HCT116 (cell line): ENCODE results near the gene MIEF2. TPM values are rescaled to one million over a fixed set of nuclear protein-coding genes. Genes with fewer than 3 reads are reported as not detected.

ENCODE experiments used
- ATAC-seq: fragments of 200-7000 bp; cut with Tn5 transposase; 2 replicates; pipeline ENCODE4 v1.9.1; 2020; ENCODE audit warnings: mild to moderate bottlenecking, moderate library complexity
- BruUV-seq: library from RNA; stranded (reverse); fragments of 400-500 nt; replicated peaks from 2 replicates; lab custom pipeline; 2021; lab: Mats Ljungman, UMichigan
- CTCF ChIA-PET: fragments of 300-600 bp; sonication (Branson Sonifier 250); formaldehyde crosslinking; loops from one replicate; lab custom pipeline; 2021; ENCODE audit warnings: antibody characterized with exemption; lab: Charles Lee
- POLR2A ChIA-PET: fragments of 300-600, 350-600 bp; sonication (Branson Sonifier 250); formaldehyde crosslinking; loops from one replicate; lab custom pipeline; 2021; ENCODE audit warnings: antibody characterized with exemption; lab: Charles Lee
- RAD21 ChIA-PET, 2 experiments: fragments of 300-600 bp; sonication (Branson Sonifier 250); formaldehyde crosslinking; loops; one replicate each; lab custom pipeline; 2023; ENCODE audit warnings: low total read pairs in 2 of 2; ENCODE audit not compliant: uncharacterized antibody in 2 of 2, unreplicated experiment in 2 of 2, low non-redundant PET in 1 of 2; lab: Charles Lee
- DNase-seq: peaks from one replicate; pipeline ENCODE4 v3.0.0-alpha.2; 2010; ENCODE audit warnings: low read depth, low spot score
- H2AFZ ChIP-seq: fragments of 200-600 bp; shearing (Covaris generic), sonication (generic); 2 replicates; pipeline ENCODE4 v1.6.1; 2017; ENCODE audit warnings: low read depth, mixed run types, mixed read lengths, antibody characterized with exemption, low read length; ENCODE audit not compliant: poor library complexity, severe bottlenecking
- H3K27ac ChIP-seq: 2 replicates; pipeline ENCODE4 v1.5.1; 2012; ENCODE audit warnings: low read depth, low read length
- H3K27me3 ChIP-seq: fragments of 200-600 bp; sonication (generic); 2 replicates; pipeline ENCODE4 v1.6.1; 2016; ENCODE audit warnings: mixed run types, low read length, mixed read lengths; ENCODE audit not compliant: insufficient read depth
- H3K36me3 ChIP-seq, 2 experiments: fragments of 200-500 bp in 1 of 2; fragments of 200-600 bp in 1 of 2; sonication (Bioruptor generic) in 1 of 2; sonication (generic) in 1 of 2; 2 replicates each; pipeline versions ENCODE4 v1.5.1 to v1.6.1; 2014 to 2016; ENCODE audit warnings: low read length in 2 of 2, inconsistent platforms in 1 of 2, mixed read lengths in 1 of 2, mixed run types in 1 of 2; ENCODE audit not compliant: insufficient read depth in 2 of 2, control insufficient read depth in 1 of 2
- H3K4me1 ChIP-seq, 2 experiments: fragments of 200-600 bp in 1 of 2; sonication (generic) in 1 of 2; 2 replicates each; pipeline versions ENCODE4 v1.5.1 to v1.6.1; 2012 to 2017; ENCODE audit warnings: low read length in 2 of 2, inconsistent platforms in 1 of 2, mild to moderate bottlenecking in 1 of 2, mixed read lengths in 1 of 2, mixed run types in 1 of 2, moderate library complexity in 1 of 2; ENCODE audit not compliant: insufficient read depth in 2 of 2, control insufficient read depth in 1 of 2
- H3K4me2 ChIP-seq: fragments of 200-600 bp; sonication (generic); 2 replicates; pipeline ENCODE4 v1.6.1; 2017; ENCODE audit warnings: mixed run types, low read length, mixed read lengths
- H3K4me3 ChIP-seq, 2 experiments: fragments of 200-600 bp in 1 of 2; sonication (generic) in 1 of 2; replicated peaks in 1 of 2; 2 replicates each; pipeline ENCODE4 v1.5.1; 2011 to 2016; ENCODE audit warnings: low read length in 2 of 2, control low read depth in 1 of 2, low read depth in 1 of 2, mild to moderate bottlenecking in 1 of 2, mixed read lengths in 1 of 2, mixed run types in 1 of 2
- H3K79me2 ChIP-seq: fragments of 200-600 bp; sonication (generic); 2 replicates; pipeline ENCODE4 v1.6.1; 2017; ENCODE audit warnings: mild to moderate bottlenecking, mixed run types, low read length, moderate library complexity, mixed read lengths; ENCODE audit not compliant: insufficient read depth
- H3K9ac ChIP-seq: fragments of 200-600 bp; sonication (generic); 2 replicates; pipeline ENCODE4 v1.6.1; 2016; ENCODE audit warnings: low read length, mixed read lengths
- H3K9me2 ChIP-seq: fragments of 200-600 bp; sonication (generic), shearing (Covaris generic); 2 replicates; pipeline ENCODE4 v1.6.1; 2017; ENCODE audit warnings: mixed run types, mild to moderate bottlenecking, moderate library complexity; ENCODE audit not compliant: insufficient read depth
- H3K9me3 ChIP-seq, 2 experiments: fragments of 200-500 bp in 1 of 2; fragments of 200-600 bp in 1 of 2; sonication (Bioruptor generic) in 1 of 2; sonication (generic) in 1 of 2; 2 replicates each; pipeline ENCODE4 v1.6.1; 2014 to 2017; ENCODE audit warnings: low read length in 2 of 2, mixed read lengths in 2 of 2, inconsistent platforms in 1 of 2, low read depth in 1 of 2, mild to moderate bottlenecking in 1 of 2, mixed run types in 1 of 2, moderate library complexity in 1 of 2; ENCODE audit not compliant: control insufficient read depth in 1 of 2, insufficient read depth in 1 of 2
- H4K20me1 ChIP-seq: fragments of 200-600 bp; sonication (generic), shearing (Covaris generic); 2 replicates; pipeline ENCODE4 v1.6.1; 2017; ENCODE audit warnings: mixed run types, mild to moderate bottlenecking, moderate library complexity; ENCODE audit not compliant: insufficient read depth
- ATF3 ChIP-seq: IDR thresholded peaks from 2 replicates; pipeline ENCODE4 v1.6.1; 2012
- CBX3 ChIP-seq: IDR thresholded peaks from 2 replicates; pipeline ENCODE4 v1.6.1; 2012; ENCODE audit warnings: low read depth
- CEBPB ChIP-seq: IDR thresholded peaks from 2 replicates; pipeline ENCODE4 v1.6.1; 2012; ENCODE audit warnings: low read depth
- EGR1 ChIP-seq: IDR thresholded peaks from 2 replicates; pipeline ENCODE4 v1.6.1; 2012; ENCODE audit warnings: low read depth
- ELF1 ChIP-seq: IDR thresholded peaks from 2 replicates; pipeline ENCODE4 v1.6.1; 2012; ENCODE audit warnings: low read depth, borderline replicate concordance
- EZH2 ChIP-seq: fragments of 200-600 bp; sonication (generic); IDR thresholded peaks from 2 replicates; pipeline ENCODE4 v1.6.1; 2017; ENCODE audit warnings: antibody characterized with exemption, mixed run types
- FOSL1 ChIP-seq: IDR thresholded peaks from 2 replicates; pipeline ENCODE4 v1.6.1; 2012; ENCODE audit warnings: low read depth
- JUND ChIP-seq: IDR thresholded peaks from 2 replicates; pipeline ENCODE4 v1.6.1; 2012
- POLR2A ChIP-seq: IDR thresholded peaks from 2 replicates; pipeline ENCODE4 v1.7.0; 2011; ENCODE audit warnings: borderline replicate concordance; ENCODE audit not compliant: insufficient read depth, insufficient read length; ENCODE audit errors: extremely low read depth
- SIN3A ChIP-seq: IDR thresholded peaks from 2 replicates; pipeline ENCODE4 v1.6.1; 2012; ENCODE audit warnings: low read depth
- SP1 ChIP-seq: IDR thresholded peaks from 2 replicates; pipeline ENCODE4 v1.6.1; 2012; ENCODE audit warnings: low read depth
- SRF ChIP-seq: IDR thresholded peaks from 2 replicates; pipeline ENCODE4 v1.6.1; 2012; ENCODE audit warnings: low read depth
- YY1 ChIP-seq: IDR thresholded peaks from 2 replicates; pipeline ENCODE4 v1.6.1; 2011; ENCODE audit warnings: low read length, low read depth, moderate library complexity, mild to moderate bottlenecking; ENCODE audit not compliant: insufficient replicate concordance; ENCODE audit errors: extremely low read depth
- ZBTB33 ChIP-seq: IDR thresholded peaks from 2 replicates; pipeline ENCODE4 v1.6.1; 2011; ENCODE audit warnings: mild to moderate bottlenecking, low read length, moderate library complexity; ENCODE audit not compliant: insufficient replicate concordance; ENCODE audit errors: extremely low read depth
- intact Hi-C: fragments of 100-400 bp; cut with micrococcal nuclease; formaldehyde crosslinking; loops from 2 replicates; pipeline ENCODE4 v1.10.0; 2022
- total RNA-seq: library from RNA; stranded (reverse); gene quantifications from one replicate; pipeline ENCODE4 v1.2.1, GENCODE V29; 2021; ENCODE audit not compliant: unreplicated experiment

MIEF2 gene
- total RNA-seq, 1 experiment from 2014 or later = 9.3 TPM

GRCh38 chr17:18234853-18235380, 25.5 kb upstream of the MIEF2 start:
- H3K4me2 ChIP-seq = no peak overlapping the region
- H3K4me1 ChIP-seq = peaks cover 0 to 13% of the 10 kb centered on the region in 2 experiments; a peak in 2 of 4 replicates
- no TSS peak for BruUV-seq
- no peak overlapping the region for H3K9ac ChIP-seq
- no peak for TF ChIP-seq JUND
- no peak for TF ChIP-seq ATF3
- no peak for TF ChIP-seq SP1
- TF ChIP-seq YY1 = no peak
- TF ChIP-seq, all 23 proteins: peak for 0
- Histone ChIP-seq H3K27me3 (no peaks in the 10 kb centered on the region), H3K9me2 (no peaks in the 10 kb centered on the region), H3K79me2 (no peaks in the 10 kb centered on the region), H4K20me1 (no peaks in the 10 kb centered on the region), H3K27ac (no peak overlapping the region), H2AFZ (no peak overlapping the region), H3K9me3 (no peaks in the 10 kb centered on the region), H3K4me3 (no peak overlapping the region), H3K36me3 (no peaks in the 10 kb centered on the region; a peak in 1 of 4 replicates)
- ChIA-PET CTCF (no interaction called here), RAD21 (no interaction called here), POLR2A (no interaction called here)
- intact Hi-C loops = no loop called here
- ATAC-seq (no peak), DNase-seq (no peak)

- ChIA-PET RAD21 (no interaction called here), CTCF (no interaction called here), POLR2A (no interaction called here)
- H3K27ac ChIP-seq = peak overlapping the region; percentile 35; the same call in 1 of the 2 replicates
- H3K4me2 ChIP-seq = peak overlapping the region; percentile 30
- BruUV-seq = no TSS peak
- no peak overlapping the region for H3K9ac ChIP-seq
- no peaks in the 10 kb centered on the region for H3K27me3 ChIP-seq
- H3K9me2 ChIP-seq = no peaks in the 10 kb centered on the region
- H2AFZ ChIP-seq = no peak overlapping the region
- H3K4me1 ChIP-seq = peaks cover 0 to 13% of the 10 kb centered on the region in 2 experiments; a peak in 2 of 4 replicates
- H3K36me3 ChIP-seq = no peaks in the 10 kb centered on the region; a peak in 1 of 4 replicates
- intact Hi-C loops = no loop called here
- H3K79me2 ChIP-seq = no peaks in the 10 kb centered on the region
- H3K9me3 ChIP-seq = no peaks in the 10 kb centered on the region
- DNase-seq = no peak
- H4K20me1 ChIP-seq = no peaks in the 10 kb centered on the region
- no peak for TF ChIP-seq EZH2
- TF ChIP-seq ELF1 = no peak
- no peak for TF ChIP-seq SRF
- TF ChIP-seq YY1 = no peak
- no peak for TF ChIP-seq SIN3A
- no peak for TF ChIP-seq ZBTB33
- no peak for TF ChIP-seq EGR1
- TF ChIP-seq SP1 = no peak
- no peak for TF ChIP-seq POLR2A
- no peak for TF ChIP-seq CEBPB
- TF ChIP-seq FOSL1 = no peak
- TF ChIP-seq CBX3 = no peak
- no peak overlapping the region for H3K4me3 ChIP-seq
- peak; percentile 53 for ATAC-seq
Measured at GRCh38 chr17:18235743-18236256, 24.7 kb upstream of the MIEF2 start.
